Kidney (tissue), 14 donors: ENCODE results near the gene CORO2A. TPM values are rescaled to one million over a fixed set of nuclear protein-coding genes. Genes with fewer than 3 reads are reported as not detected.
A peak's percentile ranks its signal among the peaks of the same experiment; 100 is the strongest.

Experiments used
- DNase-seq, 5 donors: peaks; one replicate each; pipeline ENCODE4 v3.0.0-alpha.2; 2013 to 2020
- FAIRE-seq: peaks from 2 replicates; lab custom pipeline; 2012; peaks lifted over from hg19 to GRCh38; lab: Jason Lieb, UNC
- H3K27ac ChIP-seq, 2 donors: one replicate each; pipeline ENCODE4 v1.7.0; 2013; ENCODE audit warnings: low read depth in 2 of 2, low read length in 2 of 2, inconsistent platforms in 1 of 2
- H3K27me3 ChIP-seq: one replicate; pipeline ENCODE4 v1.7.1; 2013; ENCODE audit warnings: low read length, inconsistent platforms; ENCODE audit not compliant: control insufficient read depth, insufficient read depth
- H3K36me3 ChIP-seq, 3 donors: one replicate each; pipeline versions ENCODE4 v1.7.0 to v1.7.1; 2013; ENCODE audit warnings: low read length in 3 of 3, control low read depth in 1 of 3, inconsistent platforms in 1 of 3; ENCODE audit not compliant: insufficient read depth in 3 of 3, control insufficient read depth in 2 of 3
- H3K4me1 ChIP-seq, 3 donors: one replicate each; pipeline versions ENCODE4 v1.7.0 to v1.7.1; 2013; ENCODE audit warnings: low read length in 3 of 3, inconsistent platforms in 1 of 3, low read depth in 1 of 3; ENCODE audit not compliant: control insufficient read depth in 2 of 3, insufficient read depth in 2 of 3
- H3K4me3 ChIP-seq, 3 donors: one replicate each; pipeline versions ENCODE4 v1.7.0 to v1.8.1; 2013; ENCODE audit warnings: low read length in 3 of 3, control low read depth in 1 of 3, inconsistent platforms in 1 of 3
- H3K9ac ChIP-seq, 3 donors: one replicate each; pipeline versions ENCODE4 v1.7.0 to v1.7.1; 2013; ENCODE audit warnings: low read length in 3 of 3, control low read depth in 1 of 3, inconsistent platforms in 1 of 3
- H3K9me3 ChIP-seq, 3 donors: one replicate each; pipeline versions ENCODE4 v1.7.0 to v1.7.1; 2013; ENCODE audit warnings: low read length in 3 of 3, control low read depth in 1 of 3, inconsistent platforms in 1 of 3; ENCODE audit not compliant: control insufficient read depth in 2 of 3, insufficient read depth in 1 of 3
- CTCF ChIP-seq: IDR thresholded peaks from 3 replicates; pipeline ENCODE4 v1.5.1; 2012; ENCODE audit warnings: mild to moderate bottlenecking, moderate library complexity, borderline replicate concordance; ENCODE audit not compliant: insufficient read depth; ENCODE audit errors: extremely low read depth
- intact Hi-C: fragments of 100-400 bp; cut with DNase I; formaldehyde crosslinking; loops from one replicate; pipeline ENCODE4 v1.11.1; 2022
- polyA plus RNA-seq: library from polyadenylated mRNA; stranded (reverse); fragments of 350-450 nt; fragmentation: Illumina TruSeq; extraction: RNeasy Lipid Tissue Mini Kit (QIAGEN cat#74804); gene quantifications from one replicate; pipeline ENCODE4 v1.2.3, GENCODE V29; 2014; ENCODE audit warnings: low read depth, low replicate concordance; ENCODE audit not compliant: insufficient read depth
- total RNA-seq: library from RNA; stranded (reverse); fragmentation: NEBNext Ultra II Directional; extraction: Animal tissue kit (Norgen Biotek cat#: 25700); gene quantifications from one replicate; pipeline ENCODE4 v1.2.1, GENCODE V29; 2021
- donor health status: control.
- donor health status: control.
- donor health status: control.
- donor health status: control.
- donor health status: control.
- donor health status: DM: yes; HTN: yes; CAD: no.
- donor health status: Normal renal cell carcinoma (clear cell type).

The CORO2A gene
- total and polyA plus RNA-seq, 2 donors from 2014 or later, result 0.90 to 5.3 TPM

GRCh38 chr9:98171176-98171925, 21.1 kb downstream of the CORO2A start:
- no peak for TF ChIP-seq CTCF
- intact Hi-C loops, result no loop called here
- Histone ChIP-seq H3K4me3 (no peak overlapping the region), H3K36me3 (no peaks in the 10 kb centered on the region), H3K4me1 (no peaks in the 10 kb centered on the region), H3K9me3 (no peaks in the 10 kb centered on the region), H3K9ac (no peak overlapping the region), H3K27ac (no peak overlapping the region), H3K27me3 (no peaks in the 10 kb centered on the region)
- FAIRE-seq (no peak), DNase-seq (peak in 4 of 5 donors; percentile 47 to 64 (median 50))

GRCh38 chr9:98168941-98169488, 23.4 kb downstream of the CORO2A start:
- FAIRE-seq (no peak), DNase-seq (peak in 3 of 5 donors; percentile 51 to 76 (median 59))
- no peaks in the 10 kb centered on the region for H3K9me3 ChIP-seq
- no peaks in the 10 kb centered on the region for H3K36me3 ChIP-seq
- TF ChIP-seq CTCF, result no peak
- H3K4me3 ChIP-seq, result no peak overlapping the region
- intact Hi-C loops, result no loop called here
- H3K27me3 ChIP-seq, result no peaks in the 10 kb centered on the region
- no peak overlapping the region for H3K27ac ChIP-seq
- no peak overlapping the region for H3K9ac ChIP-seq
- no peaks in the 10 kb centered on the region for H3K4me1 ChIP-seq

- no peaks in the 10 kb centered on the region for H3K36me3 ChIP-seq
- FAIRE-seq (no peak), DNase-seq (no peak)
- H3K4me3 ChIP-seq, result no peak overlapping the region
- intact Hi-C loops, result no loop called here
- no peak overlapping the region for H3K27ac ChIP-seq
- H3K9ac ChIP-seq, result no peak overlapping the region
- no peaks in the 10 kb centered on the region for H3K27me3 ChIP-seq
- no peak for TF ChIP-seq CTCF
- no peaks in the 10 kb centered on the region for H3K4me1 ChIP-seq
- H3K9me3 ChIP-seq, result no peaks in the 10 kb centered on the region
These were observed 24.2 kb downstream of the CORO2A start for GRCh38 chr9:98168153-98168780.
